ENCODE data around the gene OR51S1.
"Not testable (repeated sequence)": the region's sequence is repeated elsewhere in the genome, so short reads cannot be mapped to it uniquely, and the experiment has no call there.

Gene OR51S1

GRCh38 chr11:4808476-4808875, 40.5 kb downstream of the OR51S1 start:
- H3K27ac ChIP-seq (ENCODE audit: low read length): no peak overlapping the region
- no peaks in the 10 kb centered on the region for H3K27me3 ChIP-seq (ENCODE audit: control insufficient read depth in 1 of 2, insufficient read depth in 2 of 2, low read length in 2 of 2)
- no peaks in the 10 kb centered on the region for H3K9me3 ChIP-seq (ENCODE audit: control insufficient read depth in 2 of 2, low read length in 2 of 2)
- no peak overlapping the region for H3K9ac ChIP-seq (ENCODE audit: low read length in 2 of 2)
- H3K4me1 ChIP-seq (ENCODE audit: control insufficient read depth, insufficient read depth, low read length): no peaks in the 10 kb centered on the region
- H3K4me3 ChIP-seq (ENCODE audit: low read length in 2 of 2): no peak overlapping the region
- H3K36me3 ChIP-seq (ENCODE audit: control insufficient read depth in 2 of 2, insufficient read depth in 2 of 2, low read length in 2 of 2): no peaks in the 10 kb centered on the region

GRCh38 chr11:4804280-4804679, 44.7 kb downstream of the OR51S1 start, which contains the start of gene OR52R1:
TSS of gene OR52R1 (minus strand) at chr11:4804380. CDS start at chr11:4804380, 0 bp downstream.
- Histone ChIP-seq H3K9ac (ENCODE audit: low read length in 2 of 2) (no peak within 1 kb of the TSS), H3K4me3 (ENCODE audit: low read length in 2 of 2) (no peak within 1 kb of the TSS), H3K4me1 (ENCODE audit: control insufficient read depth, insufficient read depth, low read length) (no peaks in the 10 kb centered on the region)

GRCh38 chr11:4801316-4801715, 47.7 kb downstream of the OR51S1 start:
- not testable (repeated sequence) for H3K36me3 ChIP-seq (ENCODE audit: control insufficient read depth in 2 of 2, insufficient read depth in 2 of 2, low read length in 2 of 2); H3K9ac ChIP-seq (ENCODE audit: low read length in 2 of 2); H3K4me1 ChIP-seq (ENCODE audit: control insufficient read depth, insufficient read depth, low read length); H3K9me3 ChIP-seq (ENCODE audit: control insufficient read depth in 2 of 2, low read length in 2 of 2); H3K27me3 ChIP-seq (ENCODE audit: control insufficient read depth in 1 of 2, insufficient read depth in 2 of 2, low read length in 2 of 2); H3K4me3 ChIP-seq (ENCODE audit: low read length in 2 of 2); H3K27ac ChIP-seq (ENCODE audit: low read length)

More at GRCh38 chr11:4804280-4804679, 44.7 kb downstream of the OR51S1 start, which contains the start of gene OR52R1:
- Histone ChIP-seq H3K36me3 (ENCODE audit: control insufficient read depth in 2 of 2, insufficient read depth in 2 of 2, low read length in 2 of 2) (no peaks in the 10 kb centered on the region), H3K9me3 (ENCODE audit: control insufficient read depth in 2 of 2, low read length in 2 of 2) (no peaks in the 10 kb centered on the region), H3K27me3 (ENCODE audit: control insufficient read depth in 1 of 2, insufficient read depth in 2 of 2, low read length in 2 of 2) (no peaks in the 10 kb centered on the region), H3K27ac (ENCODE audit: low read length) (no peak within 1 kb of the TSS)

GRCh38 chr11:4798427-4799183, 50.4 kb downstream of the OR51S1 start:
- H3K4me3 ChIP-seq (ENCODE audit: low read length in 2 of 2): no peak overlapping the region
- no peaks in the 10 kb centered on the region for H3K36me3 ChIP-seq (ENCODE audit: control insufficient read depth in 2 of 2, insufficient read depth in 2 of 2, low read length in 2 of 2)
- H3K9me3 ChIP-seq (ENCODE audit: control insufficient read depth in 2 of 2, low read length in 2 of 2): no peaks in the 10 kb centered on the region
- no peak overlapping the region for H3K9ac ChIP-seq (ENCODE audit: low read length in 2 of 2)
- H3K27ac ChIP-seq (ENCODE audit: low read length): no peak overlapping the region
- H3K27me3 ChIP-seq (ENCODE audit: control insufficient read depth in 1 of 2, insufficient read depth in 2 of 2, low read length in 2 of 2): no peaks in the 10 kb centered on the region
- no peaks in the 10 kb centered on the region for H3K4me1 ChIP-seq (ENCODE audit: control insufficient read depth, insufficient read depth, low read length)
